H9 (cell line): ENCODE measurements around the gene SPTBN4. TPM values are rescaled to one million over a fixed set of nuclear protein-coding genes. Genes with fewer than 3 reads are reported as not detected.
A peak's percentile ranks its signal among the peaks of the same experiment; 100 is the strongest.

ENCODE experiments used
- DNase-seq: peaks from one replicate; pipeline ENCODE4 v3.0.0-alpha.2; 2017
- H2AFZ ChIP-seq: one replicate; pipeline ENCODE4 v1.6.1; 2013; ENCODE audit warnings: mild to moderate bottlenecking, low read length, control low read depth, moderate library complexity
- H2AK5ac ChIP-seq: 2 replicates; pipeline ENCODE4 v1.6.1; 2013; ENCODE audit warnings: low read length, control low read depth, mixed read lengths; ENCODE audit not compliant: insufficient read length
- H2BK120ac ChIP-seq: one replicate; pipeline ENCODE4 v1.6.1; 2013; ENCODE audit warnings: low read depth, mild to moderate bottlenecking, low read length, control low read depth, inconsistent platforms; ENCODE audit not compliant: poor library complexity, severe bottlenecking
- H2BK12ac ChIP-seq: 2 replicates; pipeline ENCODE4 v1.6.1; 2013; ENCODE audit warnings: low read length, control low read depth, mixed read lengths, low read depth; ENCODE audit not compliant: insufficient read length
- H2BK15ac ChIP-seq: 2 replicates; pipeline ENCODE4 v1.6.1; 2013; ENCODE audit warnings: low read depth, low read length, control low read depth
- H2BK20ac ChIP-seq: one replicate; pipeline ENCODE4 v1.6.1; 2013; ENCODE audit warnings: low read depth, mild to moderate bottlenecking, low read length, control low read depth, inconsistent platforms; ENCODE audit not compliant: poor library complexity, severe bottlenecking
- H2BK5ac ChIP-seq: 2 replicates; pipeline ENCODE4 v1.6.1; 2013; ENCODE audit warnings: low read length, control low read depth, mixed read lengths; ENCODE audit not compliant: insufficient read length
- H3K14ac ChIP-seq: 2 replicates; pipeline ENCODE4 v1.6.1; 2013; ENCODE audit warnings: low read length, control low read depth; ENCODE audit not compliant: insufficient read depth
- H3K18ac ChIP-seq: 2 replicates; pipeline ENCODE4 v1.6.1; 2013; ENCODE audit warnings: low read depth, mild to moderate bottlenecking, mixed read lengths, low read length, control low read depth; ENCODE audit not compliant: insufficient read length
- H3K23ac ChIP-seq: 2 replicates; pipeline ENCODE4 v1.6.1; 2013; ENCODE audit warnings: low read length, control low read depth, mixed read lengths, low read depth; ENCODE audit not compliant: insufficient read length
- H3K23me2 ChIP-seq: 2 replicates; pipeline ENCODE4 v1.6.1; 2013; ENCODE audit warnings: low read depth, mild to moderate bottlenecking, mixed read lengths, low read length, control low read depth; ENCODE audit not compliant: insufficient read length, poor library complexity, severe bottlenecking
- H3K27ac ChIP-seq: 2 replicates; pipeline ENCODE4 v1.5.1; 2013; ENCODE audit warnings: low read length, control low read depth, mixed read lengths, low read depth; ENCODE audit not compliant: insufficient read length
- H3K27me3 ChIP-seq: 2 replicates; pipeline ENCODE4 v1.6.1; 2013; ENCODE audit warnings: low read length, control low read depth, inconsistent platforms; ENCODE audit not compliant: insufficient read depth
- H3K4ac ChIP-seq: 2 replicates; pipeline ENCODE4 v1.6.1; 2013; ENCODE audit warnings: low read depth, mild to moderate bottlenecking, control low read depth, inconsistent platforms, low read length, moderate library complexity
- H3K4me1 ChIP-seq: 2 replicates; pipeline ENCODE4 v1.6.1; 2013; ENCODE audit warnings: low read length, control low read depth, inconsistent platforms; ENCODE audit not compliant: insufficient read depth
- H3K4me2 ChIP-seq: 2 replicates; pipeline ENCODE4 v1.6.1; 2013; ENCODE audit warnings: low read length, control low read depth, mixed read lengths; ENCODE audit not compliant: insufficient read length, insufficient read depth
- H3K56ac ChIP-seq: 2 replicates; pipeline ENCODE4 v1.6.1; 2013; ENCODE audit warnings: low read depth, mild to moderate bottlenecking, mixed read lengths, low read length, control low read depth; ENCODE audit not compliant: insufficient read length
- H3K79me1 ChIP-seq: 2 replicates; pipeline ENCODE4 v1.6.1; 2013; ENCODE audit warnings: low read depth, mild to moderate bottlenecking, moderate library complexity, low read length, control low read depth, inconsistent platforms; ENCODE audit not compliant: insufficient read depth, poor library complexity, severe bottlenecking
- H3K79me2 ChIP-seq: 2 replicates; pipeline ENCODE4 v1.6.1; 2013; ENCODE audit warnings: low read length, control low read depth, inconsistent platforms; ENCODE audit not compliant: insufficient read depth
- H3K9ac ChIP-seq: 2 replicates; pipeline ENCODE4 v1.6.1; 2013; ENCODE audit warnings: low read length, control low read depth, mixed read lengths; ENCODE audit not compliant: insufficient read length; ENCODE audit errors: extremely low read depth
- H3K9me3 ChIP-seq: one replicate; pipeline ENCODE4 v1.6.1; 2013; ENCODE audit warnings: low read depth, low read length, inconsistent platforms; ENCODE audit not compliant: control insufficient read depth
- H3T11ph ChIP-seq: one replicate; pipeline ENCODE4 v1.6.1; 2013; ENCODE audit warnings: mild to moderate bottlenecking, low read length, control low read depth, inconsistent platforms
- H4K20me1 ChIP-seq: one replicate; pipeline ENCODE4 v1.6.1; 2013; ENCODE audit not compliant: control insufficient read depth, insufficient read length, insufficient read depth
- H4K5ac ChIP-seq: 2 replicates; pipeline ENCODE4 v1.6.1; 2013; ENCODE audit warnings: low read depth, mild to moderate bottlenecking, mixed read lengths, low read length, control low read depth; ENCODE audit not compliant: insufficient read length
- H4K8ac ChIP-seq: replicated peaks from 2 replicates; pipeline ENCODE4 v1.6.1; 2013; ENCODE audit warnings: low read length, control low read depth, mixed read lengths, low read depth; ENCODE audit not compliant: insufficient read length
- H4K91ac ChIP-seq: 2 replicates; pipeline ENCODE4 v1.6.1; 2013; ENCODE audit warnings: low read depth, mild to moderate bottlenecking, moderate library complexity, mixed read lengths, low read length, control low read depth; ENCODE audit not compliant: insufficient read length
- H3K27ac Mint-ChIP-seq, 3 experiments: 2 replicates in 2 of 3; 3 replicates in 1 of 3; pipeline ENCODE4 v1.8.0; 2020 to 2021; ENCODE audit warnings: mixed read lengths in 3 of 3, mild to moderate bottlenecking in 1 of 3, moderate library complexity in 1 of 3
- H3K27me3 Mint-ChIP-seq: 2 replicates; pipeline ENCODE4 v1.8.0; 2021; ENCODE audit warnings: low read depth, mild to moderate bottlenecking, moderate library complexity, mixed read lengths
- H3K36me3 Mint-ChIP-seq, 3 experiments: 2 replicates in 2 of 3; 3 replicates in 1 of 3; pipeline ENCODE4 v1.8.0; 2020 to 2021; ENCODE audit warnings: low read depth in 3 of 3, mixed read lengths in 3 of 3; ENCODE audit not compliant: insufficient read depth in 1 of 3
- H3K4me1 Mint-ChIP-seq, 2 experiments: 2 replicates each; pipeline ENCODE4 v1.8.0; 2020; ENCODE audit warnings: mixed read lengths in 2 of 2
- H3K4me3 Mint-ChIP-seq, 2 experiments: 2 replicates in 1 of 2; 3 replicates in 1 of 2; pipeline ENCODE4 v1.8.0; 2020 to 2021; ENCODE audit warnings: mild to moderate bottlenecking in 2 of 2, mixed read lengths in 2 of 2, moderate library complexity in 1 of 2
- H3K9me3 Mint-ChIP-seq, 2 experiments: 2 replicates in 1 of 2; 3 replicates in 1 of 2; pipeline ENCODE4 v1.8.0; 2020; ENCODE audit warnings: mild to moderate bottlenecking in 2 of 2, mixed read lengths in 2 of 2, moderate library complexity in 1 of 2
- WGBS: extraction: QIAGEN DNeasy Blood & Tissue Kit; methylation state at CpG from one replicate; pipeline ENCODE4 v1.1.7; 2013; ENCODE audit warnings: missing lambda C conversion rate, low lambda C conversion rate, mixed read lengths; ENCODE audit not compliant: insufficient read length; ENCODE audit errors: extremely low coverage; 5-methylcytosine and 5-hydroxymethylcytosine counted together
- total RNA-seq: library from RNA; stranded (reverse); gene quantifications from 2 replicates; pipeline ENCODE4 v1.2.1, GENCODE V29; 2021
- TF ChIP-seq, protein P1 (sequence below): fragments of 200-600 bp; sonication (generic); conservative IDR thresholded peaks from 3 replicates; pipeline ENCODE4 v1.8.0; 2021; ENCODE audit warnings: antibody characterized with exemption, mild to moderate bottlenecking

The SPTBN4 gene
- total RNA-seq, 1 experiment from 2014 or later, result 2.9 TPM

- no peak overlapping the region for H3K23ac ChIP-seq
- no peak overlapping the region for H2BK120ac ChIP-seq
- no peaks in the 10 kb centered on the region for H4K20me1 ChIP-seq
- TF ChIP-seq, protein P1, sequence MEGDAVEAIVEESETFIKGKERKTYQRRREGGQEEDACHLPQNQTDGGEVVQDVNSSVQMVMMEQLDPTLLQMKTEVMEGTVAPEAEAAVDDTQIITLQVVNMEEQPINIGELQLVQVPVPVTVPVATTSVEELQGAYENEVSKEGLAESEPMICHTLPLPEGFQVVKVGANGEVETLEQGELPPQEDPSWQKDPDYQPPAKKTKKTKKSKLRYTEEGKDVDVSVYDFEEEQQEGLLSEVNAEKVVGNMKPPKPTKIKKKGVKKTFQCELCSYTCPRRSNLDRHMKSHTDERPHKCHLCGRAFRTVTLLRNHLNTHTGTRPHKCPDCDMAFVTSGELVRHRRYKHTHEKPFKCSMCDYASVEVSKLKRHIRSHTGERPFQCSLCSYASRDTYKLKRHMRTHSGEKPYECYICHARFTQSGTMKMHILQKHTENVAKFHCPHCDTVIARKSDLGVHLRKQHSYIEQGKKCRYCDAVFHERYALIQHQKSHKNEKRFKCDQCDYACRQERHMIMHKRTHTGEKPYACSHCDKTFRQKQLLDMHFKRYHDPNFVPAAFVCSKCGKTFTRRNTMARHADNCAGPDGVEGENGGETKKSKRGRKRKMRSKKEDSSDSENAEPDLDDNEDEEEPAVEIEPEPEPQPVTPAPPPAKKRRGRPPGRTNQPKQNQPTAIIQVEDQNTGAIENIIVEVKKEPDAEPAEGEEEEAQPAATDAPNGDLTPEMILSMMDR, result no peak
- Mint-ChIP-seq H3K36me3 (peaks cover 41 to 82% (median 66%) of the 10 kb centered on the region in 3 experiments; a peak in 6 of 7 replicates), H3K27ac (peak overlapping the region in 1 of 3 experiments; percentile 95; a peak in 1 of 7 replicates), H3K4me1 (peaks cover 16 to 23% of the 10 kb centered on the region in 2 experiments), H3K4me3 (no peak overlapping the region), H3K9me3 (peaks cover 0 to 3% of the 10 kb centered on the region in 2 experiments; a peak in 3 of 5 replicates), H3K27me3 (no peaks in the 10 kb centered on the region)
- no peaks in the 10 kb centered on the region for H3K27me3 ChIP-seq
- no peak overlapping the region for H3K18ac ChIP-seq
- no peaks in the 10 kb centered on the region for H3K23me2 ChIP-seq
- no peak overlapping the region for H2BK5ac ChIP-seq
- no peak overlapping the region for H2AFZ ChIP-seq
- H3K4me1 ChIP-seq, result no peaks in the 10 kb centered on the region
- H2AK5ac ChIP-seq, result no peak overlapping the region
- H4K5ac ChIP-seq, result no peak overlapping the region
- no peak overlapping the region for H2BK20ac ChIP-seq
- no peak overlapping the region for H3K27ac ChIP-seq
- H3K9ac ChIP-seq, result no peak overlapping the region
- H3T11ph ChIP-seq, result no peak overlapping the region
- no peak for DNase-seq
- no peaks in the 10 kb centered on the region for H3K79me2 ChIP-seq
- H2BK15ac ChIP-seq, result no peak overlapping the region
- H4K8ac ChIP-seq, result no peak overlapping the region
- no peak overlapping the region for H3K4ac ChIP-seq
- H2BK12ac ChIP-seq, result no peak overlapping the region
- H3K4me2 ChIP-seq, result no peak overlapping the region
- H3K56ac ChIP-seq, result no peak overlapping the region
- H4K91ac ChIP-seq, result no peak overlapping the region
- no peak overlapping the region for H3K14ac ChIP-seq
- no CpG with 5 or more reads among the region's 7 CpGs for WGBS
- H3K79me1 ChIP-seq, result no peaks in the 10 kb centered on the region
- H3K9me3 ChIP-seq, result no peaks in the 10 kb centered on the region
These were observed 155.9 kb downstream of the SPTBN4 start for GRCh38 chr19:40622773-40623075.
